ENCODE results near the gene PLXNA1. TPM values are rescaled to one million over a fixed set of nuclear protein-coding genes. Genes with fewer than 3 reads are reported as not detected.

PLXNA1 gene
- total RNA-seq, 1 experiment from 2014 or later: 30.3 TPM

- no peaks in the 10 kb centered on the region for H4K20me1 ChIP-seq (ENCODE audit: insufficient read depth)
- ChIA-PET CTCF (interaction anchor here (0.6 kb wide), 1 partner anchor 408 kb away, joined by 5 read pairs; no protein-coding TSS in a partner anchor), RAD21 (ENCODE audit: low non-redundant PET in 1 of 2, low total read pairs in 2 of 2, uncharacterized antibody in 2 of 2, unreplicated experiment in 2 of 2) (no interaction called here), POLR2A (no interaction called here)
- H3K79me2 ChIP-seq (ENCODE audit: insufficient read depth, low read length): no peaks in the 10 kb centered on the region
- no TSS peak for BruUV-seq (replicated peaks)
- no peaks in the 10 kb centered on the region for H3K36me3 ChIP-seq (ENCODE audit: control insufficient read depth in 1 of 2, insufficient read depth in 2 of 2, low read length in 2 of 2)
- DNase-seq (ENCODE audit: low read depth, low spot score): no peak
- H3K9me3 ChIP-seq (ENCODE audit: control insufficient read depth in 1 of 2, insufficient read depth in 1 of 2, low read depth in 1 of 2, low read length in 2 of 2): no peaks in the 10 kb centered on the region
- H3K9ac ChIP-seq (ENCODE audit: low read length): no peak overlapping the region
- ATAC-seq: no peak
- no peak overlapping the region for H3K4me3 ChIP-seq (replicated peaks in 1 of 2; ENCODE audit: low read depth in 1 of 2, low read length in 2 of 2)
- H3K27me3 ChIP-seq (ENCODE audit: insufficient read depth, low read length): no peaks in the 10 kb centered on the region
- H3K4me1 ChIP-seq (ENCODE audit: control insufficient read depth in 1 of 2, insufficient read depth in 2 of 2, low read length in 2 of 2): no peaks in the 10 kb centered on the region
- no peaks in the 10 kb centered on the region for H3K9me2 ChIP-seq (ENCODE audit: insufficient read depth)
- intact Hi-C loops (cut with micrococcal nuclease): no loop called here
- no peak for TF ChIP-seq ELF1 (IDR thresholded peaks at IDR 0.05; ENCODE audit: borderline replicate concordance, low read depth)
- TF ChIP-seq MAX (IDR thresholded peaks at IDR 0.05): no peak
- TF ChIP-seq POLR2A (IDR thresholded peaks at IDR 0.05; ENCODE audit: borderline replicate concordance, extremely low read depth, insufficient read depth, insufficient read length): no peak
- TF ChIP-seq EZH2phosphoT487 (IDR thresholded peaks at IDR 0.05; ENCODE audit: borderline replicate concordance): no peak
- TF ChIP-seq SP1 (IDR thresholded peaks at IDR 0.05; ENCODE audit: low read depth): no peak
- no peak for TF ChIP-seq YY1 (IDR thresholded peaks at IDR 0.05; ENCODE audit: extremely low read depth, insufficient replicate concordance, low read depth, low read length)
- TF ChIP-seq FOSL1 (IDR thresholded peaks at IDR 0.05; ENCODE audit: low read depth): no peak
- no peak for TF ChIP-seq CBX3 (IDR thresholded peaks at IDR 0.05; ENCODE audit: low read depth)
- no peak for TF ChIP-seq SRF (IDR thresholded peaks at IDR 0.05; ENCODE audit: low read depth)
- TF ChIP-seq POLR2AphosphoS5 (IDR thresholded peaks at IDR 0.05; ENCODE audit: low read depth, low read length): no peak
- no peak overlapping the region for H3K4me2 ChIP-seq (ENCODE audit: low read length)
- H2AFZ ChIP-seq (ENCODE audit: low read depth, low read length, poor library complexity, severe bottlenecking): no peak overlapping the region
- H3K27ac ChIP-seq (ENCODE audit: low read depth, low read length): no peak overlapping the region
These were observed 19.4 kb upstream of the PLXNA1 start for GRCh38 chr3:126963261-126964190.

GRCh38 chr3:126964261-126964660, 18.7 kb upstream of the PLXNA1 start:
- no peaks in the 10 kb centered on the region for H3K27me3 ChIP-seq (ENCODE audit: insufficient read depth, low read length)
- H3K9me3 ChIP-seq (ENCODE audit: control insufficient read depth in 1 of 2, insufficient read depth in 1 of 2, low read depth in 1 of 2, low read length in 2 of 2): no peaks in the 10 kb centered on the region
- no peaks in the 10 kb centered on the region for H3K4me1 ChIP-seq (ENCODE audit: control insufficient read depth in 1 of 2, insufficient read depth in 2 of 2, low read length in 2 of 2)
- H3K4me3 ChIP-seq (replicated peaks in 1 of 2; ENCODE audit: low read depth in 1 of 2, low read length in 2 of 2): no peak overlapping the region
- ChIA-PET RAD21 (ENCODE audit: low non-redundant PET in 1 of 2, low total read pairs in 2 of 2, uncharacterized antibody in 2 of 2, unreplicated experiment in 2 of 2) (no interaction called here), POLR2A (no interaction called here), CTCF (interaction anchor here (0.6 kb wide), 1 partner anchor 407 kb away, joined by 5 read pairs; no protein-coding TSS in a partner anchor)
- no TSS peak for BruUV-seq (replicated peaks)
- H3K36me3 ChIP-seq (ENCODE audit: control insufficient read depth in 1 of 2, insufficient read depth in 2 of 2, low read length in 2 of 2): no peaks in the 10 kb centered on the region
- H4K20me1 ChIP-seq (ENCODE audit: insufficient read depth): no peaks in the 10 kb centered on the region
- H2AFZ ChIP-seq (ENCODE audit: low read depth, low read length, poor library complexity, severe bottlenecking): no peak overlapping the region
- no peaks in the 10 kb centered on the region for H3K79me2 ChIP-seq (ENCODE audit: insufficient read depth, low read length)
- no peak overlapping the region for H3K4me2 ChIP-seq (ENCODE audit: low read length)
- ATAC-seq (no peak), DNase-seq (ENCODE audit: low read depth, low spot score) (no peak)
- intact Hi-C loops (cut with micrococcal nuclease): no loop called here
- H3K9ac ChIP-seq (ENCODE audit: low read length): no peak overlapping the region
- H3K27ac ChIP-seq (ENCODE audit: low read depth, low read length): no peak overlapping the region
- H3K9me2 ChIP-seq (ENCODE audit: insufficient read depth): no peaks in the 10 kb centered on the region
- TF ChIP-seq EGR1 (IDR thresholded peaks at IDR 0.05; ENCODE audit: low read depth) (no peak), CEBPB (IDR thresholded peaks at IDR 0.05; ENCODE audit: low read depth) (no peak), JUND (IDR thresholded peaks at IDR 0.05) (no peak), CTCF (IDR thresholded peaks at IDR 0.05 in 2 of 3, conservative IDR thresholded peaks at IDR 0.05 in 1 of 3; ENCODE audit: borderline replicate concordance in 1 of 3, insufficient read depth in 1 of 3, low read depth in 2 of 3, low read length in 2 of 3) (no peak), EZH2 (IDR thresholded peaks at IDR 0.05) (no peak)
- TF ChIP-seq, protein P1, sequence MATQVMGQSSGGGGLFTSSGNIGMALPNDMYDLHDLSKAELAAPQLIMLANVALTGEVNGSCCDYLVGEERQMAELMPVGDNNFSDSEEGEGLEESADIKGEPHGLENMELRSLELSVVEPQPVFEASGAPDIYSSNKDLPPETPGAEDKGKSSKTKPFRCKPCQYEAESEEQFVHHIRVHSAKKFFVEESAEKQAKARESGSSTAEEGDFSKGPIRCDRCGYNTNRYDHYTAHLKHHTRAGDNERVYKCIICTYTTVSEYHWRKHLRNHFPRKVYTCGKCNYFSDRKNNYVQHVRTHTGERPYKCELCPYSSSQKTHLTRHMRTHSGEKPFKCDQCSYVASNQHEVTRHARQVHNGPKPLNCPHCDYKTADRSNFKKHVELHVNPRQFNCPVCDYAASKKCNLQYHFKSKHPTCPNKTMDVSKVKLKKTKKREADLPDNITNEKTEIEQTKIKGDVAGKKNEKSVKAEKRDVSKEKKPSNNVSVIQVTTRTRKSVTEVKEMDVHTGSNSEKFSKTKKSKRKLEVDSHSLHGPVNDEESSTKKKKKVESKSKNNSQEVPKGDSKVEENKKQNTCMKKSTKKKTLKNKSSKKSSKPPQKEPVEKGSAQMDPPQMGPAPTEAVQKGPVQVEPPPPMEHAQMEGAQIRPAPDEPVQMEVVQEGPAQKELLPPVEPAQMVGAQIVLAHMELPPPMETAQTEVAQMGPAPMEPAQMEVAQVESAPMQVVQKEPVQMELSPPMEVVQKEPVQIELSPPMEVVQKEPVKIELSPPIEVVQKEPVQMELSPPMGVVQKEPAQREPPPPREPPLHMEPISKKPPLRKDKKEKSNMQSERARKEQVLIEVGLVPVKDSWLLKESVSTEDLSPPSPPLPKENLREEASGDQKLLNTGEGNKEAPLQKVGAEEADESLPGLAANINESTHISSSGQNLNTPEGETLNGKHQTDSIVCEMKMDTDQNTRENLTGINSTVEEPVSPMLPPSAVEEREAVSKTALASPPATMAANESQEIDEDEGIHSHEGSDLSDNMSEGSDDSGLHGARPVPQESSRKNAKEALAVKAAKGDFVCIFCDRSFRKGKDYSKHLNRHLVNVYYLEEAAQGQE (IDR thresholded peaks at IDR 0.05; ENCODE audit: low read depth): no peak
